Left ventricle myocardium inferior (tissue), 1 donor: Measurements from ENCODE around the gene CNOT3. TPM values are rescaled to one million over a fixed set of nuclear protein-coding genes. Genes with fewer than 3 reads are reported as not detected.
A peak's percentile ranks its signal among the peaks of the same experiment; 100 is the strongest.
"Not testable (repeated sequence)": the region's sequence is repeated elsewhere in the genome, so short reads cannot be mapped to it uniquely, and the experiment has no call there.

ENCODE experiments used
- DNase-seq: peaks from one replicate; pipeline ENCODE4 v3.0.0-alpha.2; 2020
- H3K27ac ChIP-seq: fragments of 200-600 bp; replicated peaks from 2 replicates; pipeline ENCODE4 v1.8.0; 2021
- H3K27me3 ChIP-seq: fragments of 200-600 bp; 2 replicates; pipeline ENCODE4 v1.8.0; 2021; ENCODE audit warnings: low read depth
- H3K36me3 ChIP-seq: fragments of 200-600 bp; 2 replicates; pipeline ENCODE4 v1.8.0; 2021
- H3K4me1 ChIP-seq: fragments of 200-600 bp; 2 replicates; pipeline ENCODE4 v1.8.0; 2021
- H3K4me3 ChIP-seq: fragments of 200-600 bp; 2 replicates; pipeline ENCODE4 v1.8.0; 2021; ENCODE audit warnings: mild to moderate bottlenecking, moderate library complexity
- H3K9me3 ChIP-seq: fragments of 200-600 bp; replicated peaks from 2 replicates; pipeline ENCODE4 v1.8.0; 2021
- CTCF ChIP-seq: fragments of 200-600 bp; IDR thresholded peaks from 2 replicates; pipeline ENCODE4 v1.8.0; 2021; ENCODE audit warnings: antibody characterized with exemption, mild to moderate bottlenecking, borderline replicate concordance
- intact Hi-C: fragments of 100-400 bp; cut with micrococcal nuclease; formaldehyde crosslinking; loops from one replicate; pipeline ENCODE4 v1.11.0; 2022
- total RNA-seq: library from RNA; stranded (reverse); fragmentation: NEBNext Ultra II Directional; extraction: Animal tissue kit (Norgen Biotek cat#: 25700); gene quantifications from one replicate; pipeline ENCODE4 v1.2.1, GENCODE V29; 2021
- donor health status: DM: no; HTN: yes; CAD: no; lungs with severe emphysema.

The CNOT3 gene
- total RNA-seq, 1 donor from 2014 or later, result 19.5 TPM

GRCh38 chr19:54162884-54163283, 25.3 kb downstream of the CNOT3 start:
- peak overlapping the region; percentile 61 for H3K4me3 ChIP-seq
- intact Hi-C loops, result no loop called here
- peaks cover 42% of the 10 kb centered on the region for H3K4me1 ChIP-seq

GRCh38 chr19:54164369-54165068, 27.0 kb downstream of the CNOT3 start:
- intact Hi-C loops, result no loop called here
- Histone ChIP-seq H3K27me3 (peaks cover 44% of the 10 kb centered on the region), H3K4me3 (no peak overlapping the region), H3K9me3 (no peaks in the 10 kb centered on the region), H3K27ac (no peak overlapping the region), H3K36me3 (no peaks in the 10 kb centered on the region), H3K4me1 (peaks cover 35% of the 10 kb centered on the region)
- TF ChIP-seq CTCF, result no peak
- DNase-seq, result no peak

More at GRCh38 chr19:54162884-54163283, 25.3 kb downstream of the CNOT3 start:
- Histone ChIP-seq H3K9me3 (no peaks in the 10 kb centered on the region), H3K27ac (no peak overlapping the region), H3K36me3 (peaks cover 4% of the 10 kb centered on the region), H3K27me3 (peaks cover 39% of the 10 kb centered on the region)
- DNase-seq, result no peak
- no peak for TF ChIP-seq CTCF

GRCh38 chr19:54165222-54165621, 27.7 kb downstream of the CNOT3 start:
- H3K27me3 ChIP-seq, result peaks cover 44% of the 10 kb centered on the region
- DNase-seq, result no peak
- no peaks in the 10 kb centered on the region for H3K9me3 ChIP-seq
- no peaks in the 10 kb centered on the region for H3K36me3 ChIP-seq
- peaks cover 32% of the 10 kb centered on the region for H3K4me1 ChIP-seq
- no peak for TF ChIP-seq CTCF
- H3K4me3 ChIP-seq, result no peak overlapping the region
- intact Hi-C loops, result no loop called here
- no peak overlapping the region for H3K27ac ChIP-seq

- intact Hi-C loops, result no loop called here
- H3K27me3 ChIP-seq, result peaks cover 64% of the 10 kb centered on the region
- TF ChIP-seq CTCF, result peak; percentile 87
These were observed 30.8 kb downstream of the CNOT3 start for GRCh38 chr19:54168174-54168917.

GRCh38 chr19:54169149-54169740, 31.7 kb downstream of the CNOT3 start:
- H3K27me3 ChIP-seq, result peaks cover 71% of the 10 kb centered on the region
- no peaks in the 10 kb centered on the region for H3K36me3 ChIP-seq
- intact Hi-C loops, result no loop called here
- TF ChIP-seq CTCF, result no peak
- no peak for DNase-seq
- no peaks in the 10 kb centered on the region for H3K9me3 ChIP-seq
- no peak overlapping the region for H3K27ac ChIP-seq
- H3K4me3 ChIP-seq, result no peak overlapping the region
- peaks cover 6% of the 10 kb centered on the region for H3K4me1 ChIP-seq

More at GRCh38 chr19:54168174-54168917, 30.8 kb downstream of the CNOT3 start:
- H3K9me3 ChIP-seq, result no peaks in the 10 kb centered on the region
- no peaks in the 10 kb centered on the region for H3K36me3 ChIP-seq
- peak; percentile 93 for DNase-seq
- H3K27ac ChIP-seq, result no peak overlapping the region
- no peak overlapping the region for H3K4me3 ChIP-seq
- H3K4me1 ChIP-seq, result peaks cover 6% of the 10 kb centered on the region

- intact Hi-C loops, result loop anchor here (10.0 kb wide), 1 partner anchor 63 kb away; no protein-coding TSS in a partner anchor
- DNase-seq, H3K9me3 ChIP-seq, H3K4me3 ChIP-seq, H3K4me1 ChIP-seq, H3K36me3 ChIP-seq: not testable (repeated sequence)
- Histone ChIP-seq H3K27ac (peak overlapping the region; percentile 40), H3K27me3 (peaks cover 45% of the 10 kb centered on the region)
These were observed 34.3 kb downstream of the CNOT3 start for GRCh38 chr19:54171736-54172431.
